SJCRH30 (cell line): Measurements from ENCODE around the gene MTX1. TPM values are rescaled to one million over a fixed set of nuclear protein-coding genes. Genes with fewer than 3 reads are reported as not detected.
A peak's percentile ranks its signal among the peaks of the same experiment; 100 is the strongest.

Experiments
- DNase-seq, 2 experiments: peaks; one replicate each; pipeline ENCODE4 v3.0.0-alpha.2; 2015 to 2020
- H3K27ac ChIP-seq: fragments of 250-450 bp; sonication (Bioruptor Pico); 2 replicates; pipeline ENCODE4 v1.5.1; 2020; ENCODE audit warnings: mild to moderate bottlenecking, moderate library complexity
- H3K27me3 ChIP-seq: fragments of 250-450 bp; sonication (Bioruptor Pico); 2 replicates; pipeline ENCODE4 v1.5.1; 2020; ENCODE audit warnings: mild to moderate bottlenecking, moderate library complexity
- H3K36me3 ChIP-seq: fragments of 250-450 bp; sonication (Bioruptor Pico); 2 replicates; pipeline ENCODE4 v1.5.1; 2020; ENCODE audit warnings: mild to moderate bottlenecking, moderate library complexity
- H3K4me1 ChIP-seq: fragments of 250-450 bp; sonication (Bioruptor Pico); 2 replicates; pipeline ENCODE4 v1.5.1; 2020; ENCODE audit warnings: mild to moderate bottlenecking, moderate library complexity
- H3K4me3 ChIP-seq: fragments of 250-450 bp; sonication (Bioruptor Pico); 2 replicates; pipeline ENCODE4 v1.5.1; 2020; ENCODE audit warnings: mild to moderate bottlenecking, moderate library complexity
- H3K9me3 ChIP-seq: fragments of 250-450 bp; sonication (Bioruptor Pico); replicated peaks from 2 replicates; pipeline ENCODE4 v1.5.1; 2020; ENCODE audit warnings: mild to moderate bottlenecking, moderate library complexity
- total RNA-seq: library from RNA; depleted of rRNA; stranded (reverse); fragments of >200 nt; shearing (Covaris generic); gene quantifications from 2 replicates; pipeline ENCODE4 v1.2.3, GENCODE V29; 2014; rRNA removed

MTX1 gene
- total RNA-seq, 1 experiment from 2014 or later: 25.2 TPM

- peaks cover 35% of the 10 kb centered on the region for H3K36me3 ChIP-seq
- no peaks in the 10 kb centered on the region for H3K27me3 ChIP-seq
- peak within 1 kb of the TSS; percentile 70 for H3K4me3 ChIP-seq
- peak; percentile 96 to 98 for DNase-seq
- no peaks in the 10 kb centered on the region for H3K4me1 ChIP-seq
- H3K9me3 ChIP-seq: no peaks in the 10 kb centered on the region
- H3K27ac ChIP-seq: peak within 1 kb of the TSS; percentile 35
Measured at GRCh38 chr1:155261852-155262673, 53.6 kb downstream of the MTX1 start, which contains the start of gene SCAMP3. Gene SCAMP3, minus strand, starts transcription at chr1:155262360. Its CDS starts 209 bp downstream, at chr1:155262151.

- Histone ChIP-seq H3K4me3 (no peak overlapping the region), H3K36me3 (peaks cover 45% of the 10 kb centered on the region), H3K27me3 (no peaks in the 10 kb centered on the region), H3K27ac (no peak overlapping the region), H3K4me1 (no peaks in the 10 kb centered on the region), H3K9me3 (no peaks in the 10 kb centered on the region)
- DNase-seq: no peak
Measured at GRCh38 chr1:155263067-155263466, 54.6 kb downstream of the MTX1 start.

Other genes with a start within 250 kb of the MTX1 start
- 29.4 and 29.8 TPM in 2 replicates for gene PYGO2, start 246.9 kb upstream of the MTX1 start, total RNA-seq
- gene SHC1, start 237.9 kb upstream of the MTX1 start, total RNA-seq: 102 and 110 TPM in 2 replicates
- 299 and 303 TPM in 2 replicates for gene CKS1B, start 234.0 kb upstream of the MTX1 start, total RNA-seq
- 25.6 and 28.0 TPM in 2 replicates for gene FLAD1, start 225.4 kb upstream of the MTX1 start, total RNA-seq
- gene LENEP, start 215.1 kb upstream of the MTX1 start, total RNA-seq: not detected in 2 replicates
- gene ZBTB7B, start 205.9 kb upstream of the MTX1 start, total RNA-seq: 4.8 and 5.6 TPM in 2 replicates
- not detected in 2 replicates for gene DCST2, start 174.9 kb upstream of the MTX1 start, total RNA-seq
- not detected in 2 replicates for gene DCST1, start 174.9 kb upstream of the MTX1 start, total RNA-seq
- 16.9 and 18.3 TPM in 2 replicates for gene ADAM15, start 157.4 kb upstream of the MTX1 start, total RNA-seq
- 15.3 and 17.8 TPM in 2 replicates for gene EFNA4, start 145.0 kb upstream of the MTX1 start, total RNA-seq
- 3.5 and 4.2 TPM in 2 replicates for gene EFNA3, start 129.9 kb upstream of the MTX1 start, total RNA-seq
- gene EFNA1, start 80.8 kb upstream of the MTX1 start, total RNA-seq: 1.8 and 2.2 TPM in 2 replicates
- 12.9 and 14.8 TPM in 2 replicates for gene SLC50A1, start 72.8 kb upstream of the MTX1 start, total RNA-seq
- 16.1 and 16.8 TPM in 2 replicates for gene DPM3, start 68.2 kb upstream of the MTX1 start, total RNA-seq
- gene KRTCAP2, start 35.4 kb upstream of the MTX1 start, total RNA-seq: 84.2 and 90.9 TPM in 2 replicates
- 0.79 and 1.0 TPM in 2 replicates for gene TRIM46, start 34.8 kb upstream of the MTX1 start, total RNA-seq
- gene THBS3, start 798 bp upstream of the MTX1 start, total RNA-seq: 4.1 and 4.5 TPM in 2 replicates
- gene ENTREP3, start 46.8 kb downstream of the MTX1 start, total RNA-seq: 12.1 and 12.7 TPM in 2 replicates
- gene SCAMP3, start 53.7 kb downstream of the MTX1 start, total RNA-seq: 42.1 and 43.4 TPM in 2 replicates
- gene CLK2, start 64.8 kb downstream of the MTX1 start, total RNA-seq: 29.7 and 43.1 TPM in 2 replicates
- gene HCN3, start 68.8 kb downstream of the MTX1 start, total RNA-seq: 1.6 and 1.7 TPM in 2 replicates
- gene PKLR, start 92.7 kb downstream of the MTX1 start, total RNA-seq: 0.04 TPM in 1 of 2 replicates, not detected in the other
- gene FDPS, start 100.2 kb downstream of the MTX1 start, total RNA-seq: 144 and 148 TPM in 2 replicates
- gene RUSC1, start 112.2 kb downstream of the MTX1 start, total RNA-seq: 18.6 and 21.0 TPM in 2 replicates